HG02610 (cell line): ENCODE results near the gene CEP20.
"Not testable (repeated sequence)": the region's sequence is repeated elsewhere in the genome, so short reads cannot be mapped to it uniquely, and the experiment has no call there.

Experiments
- ATAC-seq: cut with Tn5 transposase; IDR thresholded peaks from one replicate; pipeline ENCODE4 v1.9.1; 2021; ENCODE audit warnings: mild to moderate bottlenecking, moderate library complexity; ENCODE audit not compliant: unreplicated experiment

CEP20 gene

GRCh38 chr16:15888072-15888976 is at the start of gene CEP20:
Gene CEP20 (minus strand): TSS chr16:15888603. CDS start chr16:15888585, 18 bp downstream.
- peak; percentile 95 for ATAC-seq

GRCh38 chr16:15936809-15937208 is 48.4 kb upstream of the CEP20 start:
- not testable (repeated sequence) for ATAC-seq

- no peak for ATAC-seq
Observed at GRCh38 chr16:15934991-15935390, 46.6 kb upstream of the CEP20 start.

- no peak for ATAC-seq
Observed at GRCh38 chr16:15933781-15934180, 45.4 kb upstream of the CEP20 start.

- no peak for ATAC-seq
Observed at GRCh38 chr16:15932939-15933338, 44.5 kb upstream of the CEP20 start.

GRCh38 chr16:15928261-15929104 is 40.1 kb upstream of the CEP20 start:
- no peak for ATAC-seq

GRCh38 chr16:15925631-15926030 is 37.2 kb upstream of the CEP20 start:
- ATAC-seq, result no peak

- ATAC-seq, result no peak
Observed at GRCh38 chr16:15924996-15925395, 36.6 kb upstream of the CEP20 start.

- no peak for ATAC-seq
Observed at GRCh38 chr16:15919331-15919730, 30.9 kb upstream of the CEP20 start.

GRCh38 chr16:15918314-15918713 is 29.9 kb upstream of the CEP20 start:
- not testable (repeated sequence) for ATAC-seq

GRCh38 chr16:15916323-15916722 is 27.9 kb upstream of the CEP20 start:
- no peak for ATAC-seq

- ATAC-seq, result no peak
Observed at GRCh38 chr16:15915555-15916081, 27.2 kb upstream of the CEP20 start.

- no peak for ATAC-seq
Observed at GRCh38 chr16:15913046-15913698, 24.8 kb upstream of the CEP20 start.

- no peak for ATAC-seq
Observed at GRCh38 chr16:15911198-15911597, 22.8 kb upstream of the CEP20 start.

- ATAC-seq, result peak; percentile 98
Observed at GRCh38 chr16:15907863-15908478, 19.6 kb upstream of the CEP20 start.

- ATAC-seq, result no peak
Observed at GRCh38 chr16:15906439-15906838, 18.0 kb upstream of the CEP20 start.

- no peak for ATAC-seq
Observed at GRCh38 chr16:15903960-15904359, 15.6 kb upstream of the CEP20 start.

GRCh38 chr16:15900901-15901500 is 12.6 kb upstream of the CEP20 start:
- ATAC-seq, result no peak

- ATAC-seq, result no peak
Observed at GRCh38 chr16:15900357-15900756, 12.0 kb upstream of the CEP20 start.

GRCh38 chr16:15899538-15900100 is 11.2 kb upstream of the CEP20 start:
- peak; percentile 66 for ATAC-seq
